Hematopoietic multipotent progenitor cell treated with erythropoietin and hydrocortisone succinate and interleukin-3 and kit ligand, for 15 days (in vitro differentiated cells): ENCODE data around the gene TINCR.

Source experiments
- DNase-seq: peaks from one replicate; pipeline ENCODE4 v3.0.0-alpha.2; 2015; ENCODE audit warnings: low spot score

TINCR gene

DNA sequence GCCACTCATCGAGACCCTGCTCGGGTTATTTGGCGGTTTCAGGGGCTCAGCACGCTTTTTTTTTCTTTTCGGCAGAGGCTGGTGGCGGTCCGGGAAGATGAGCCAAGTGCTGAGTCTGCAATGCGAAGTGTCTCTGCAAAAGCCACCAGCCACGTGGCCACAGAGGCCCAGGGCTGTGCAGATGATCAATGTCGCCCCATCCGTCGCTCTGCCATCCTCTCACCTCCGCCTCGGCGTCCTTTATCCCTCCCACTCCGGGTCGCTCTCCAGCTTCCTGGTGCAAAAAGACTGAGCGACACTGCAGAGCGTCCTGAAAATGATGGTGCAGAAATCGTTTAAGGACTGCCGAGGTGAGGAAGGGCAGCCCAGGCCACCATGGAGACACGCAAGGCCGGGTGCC is 55.0 kb downstream of the TINCR start:
- DNase-seq, result no peak
